ENCODE measurements around the gene SEMA3A. TPM values are rescaled to one million over a fixed set of nuclear protein-coding genes. Genes with fewer than 3 reads are reported as not detected.
"Not testable (repeated sequence)": the region's sequence is repeated elsewhere in the genome, so short reads cannot be mapped to it uniquely, and the experiment has no call there.

Gene SEMA3A
- polyA plus RNA-seq, 1 donor, result 24.0 TPM

DNA sequence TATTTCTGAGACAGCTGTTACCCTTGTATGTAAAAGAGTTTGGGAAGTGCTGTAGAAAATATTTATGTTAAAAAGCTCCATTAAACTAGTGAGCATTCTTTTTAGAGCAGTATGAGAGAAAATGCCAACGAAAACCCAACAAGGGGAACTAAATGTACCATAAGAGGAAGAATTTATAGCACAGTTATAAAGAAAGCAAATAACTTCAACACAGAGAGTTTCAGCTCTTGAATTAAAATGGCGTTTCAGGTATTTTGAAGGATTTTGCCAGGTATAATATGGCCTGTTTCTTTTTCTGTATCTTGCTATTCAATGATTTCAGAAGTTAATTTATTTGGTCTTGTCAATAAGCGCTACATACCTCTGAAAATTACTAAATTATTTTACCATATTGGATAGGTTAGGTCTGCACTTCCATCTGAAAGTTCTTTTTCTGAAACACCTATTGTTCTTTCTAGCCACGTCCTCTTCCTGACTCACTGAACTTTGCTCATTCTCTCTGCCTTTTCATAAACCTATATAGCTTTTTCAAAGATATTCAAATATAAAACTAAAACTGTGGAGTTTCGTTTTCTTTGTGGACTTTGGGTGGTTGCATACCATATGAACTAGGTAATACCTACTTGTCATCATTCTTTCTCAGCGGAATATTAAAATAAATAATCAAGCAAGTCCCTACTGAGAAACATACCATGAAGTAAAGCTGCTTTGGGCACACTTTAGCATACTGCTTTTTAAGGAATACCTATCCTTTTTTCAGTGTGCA, 136.1 kb downstream of the SEMA3A start:
- DNase-seq, result no peak

DNA sequence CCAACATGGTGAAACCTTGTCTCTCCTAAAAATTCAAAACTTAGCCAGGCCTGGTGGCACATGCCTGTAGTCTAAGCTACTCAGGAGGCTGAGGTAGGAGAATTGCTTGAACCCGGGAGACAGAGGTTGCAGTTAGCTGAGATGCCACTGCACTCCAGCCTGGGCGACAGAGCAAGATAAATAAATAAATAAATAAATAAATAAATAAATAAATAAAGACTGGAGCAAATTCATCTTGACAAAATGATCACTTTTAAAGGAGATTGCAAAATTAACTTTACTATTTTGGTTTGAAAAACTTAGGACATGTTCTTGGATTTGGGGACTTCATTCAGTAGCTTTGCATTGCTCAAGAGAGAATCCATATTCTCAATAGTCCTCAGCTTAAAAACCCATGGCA, 137.0 kb downstream of the SEMA3A start:
- no peak for DNase-seq

DNA sequence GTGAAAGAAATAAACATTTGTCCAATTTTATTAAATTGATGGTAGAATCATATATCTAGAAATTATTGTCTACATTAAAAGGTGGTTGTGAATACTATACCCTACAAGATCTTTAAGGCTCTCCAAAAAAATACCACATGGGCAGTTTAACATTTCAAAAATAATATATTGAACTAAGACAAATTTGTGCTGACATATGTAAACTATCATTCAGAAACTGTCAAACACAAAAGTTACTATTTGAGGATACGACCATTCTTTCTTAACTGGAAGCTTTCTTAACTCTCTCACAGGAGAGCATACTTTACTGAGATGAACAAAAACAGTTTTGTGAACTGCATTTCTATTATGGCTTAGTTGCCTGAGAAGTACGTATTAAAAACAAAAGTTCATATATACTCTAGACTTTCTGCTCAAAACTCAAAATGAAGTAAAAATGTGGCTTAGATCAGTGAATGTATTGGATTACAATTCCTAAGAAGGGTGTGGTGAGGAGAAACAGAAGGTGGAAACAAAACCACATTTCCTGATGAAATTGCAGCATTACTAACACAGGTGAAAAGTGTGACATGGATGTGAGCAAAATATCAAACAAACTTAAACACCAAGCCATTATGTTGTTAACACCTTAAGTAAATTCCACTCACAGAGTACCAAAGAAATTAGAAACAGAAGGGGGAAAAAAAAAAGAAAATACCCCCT, 138.5 kb downstream of the SEMA3A start:
- no peak for DNase-seq

DNA sequence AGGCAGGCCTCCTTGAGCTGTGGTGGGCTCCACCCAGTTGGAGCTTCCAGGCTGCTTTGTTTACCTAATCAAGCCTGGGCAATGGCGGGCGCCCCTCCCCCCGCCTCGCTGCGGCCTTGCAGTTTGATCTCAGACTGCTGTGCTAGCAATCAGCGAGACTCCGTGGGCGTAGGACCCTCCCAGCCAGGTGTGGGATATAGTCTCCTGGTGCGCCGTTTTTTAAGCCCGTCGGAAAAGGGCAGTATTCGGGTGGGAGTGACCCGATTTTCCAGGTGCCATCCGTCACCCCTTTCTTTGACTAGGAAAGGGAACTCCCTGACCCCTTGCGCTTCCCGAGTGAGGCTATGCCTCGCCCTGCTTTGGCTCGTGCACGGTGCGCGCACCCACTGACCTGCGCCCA, 139.4 kb downstream of the SEMA3A start:
- not testable (repeated sequence) for DNase-seq

DNA sequence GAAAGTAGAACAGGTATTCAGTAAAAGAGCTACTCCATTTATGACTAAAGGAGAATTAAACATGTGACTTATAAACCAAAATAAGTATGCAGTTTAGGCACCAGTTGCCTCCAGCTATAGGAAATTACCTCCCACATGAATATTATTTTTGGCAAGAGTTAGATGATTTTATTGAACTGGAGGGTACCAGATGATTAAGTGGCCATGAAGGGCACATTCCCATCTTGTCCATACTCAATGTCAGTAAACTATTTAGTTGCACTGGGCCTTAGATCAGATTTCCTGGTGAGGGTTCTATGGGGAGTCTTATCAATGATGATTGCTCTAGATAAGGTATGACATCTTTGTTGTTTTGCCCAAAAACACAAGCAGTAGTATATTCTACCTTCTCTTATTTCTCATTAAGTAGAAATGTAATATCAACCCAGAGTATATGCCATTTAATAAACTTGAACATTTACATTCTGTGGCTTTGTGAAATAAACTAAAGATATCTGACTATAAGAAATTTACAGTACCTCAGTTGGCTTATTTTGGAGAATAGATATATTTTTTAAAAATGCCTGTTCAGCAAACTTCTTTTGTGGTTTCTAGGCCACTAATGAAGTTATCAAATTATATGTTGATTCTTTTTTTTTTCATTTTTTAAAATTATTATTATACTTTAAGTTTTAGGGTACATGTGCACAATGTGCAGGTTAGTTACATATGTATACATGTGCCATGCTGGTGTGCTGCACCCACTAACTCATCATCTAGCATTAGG, 145.3 kb downstream of the SEMA3A start:
- DNase-seq, result no peak

DNA sequence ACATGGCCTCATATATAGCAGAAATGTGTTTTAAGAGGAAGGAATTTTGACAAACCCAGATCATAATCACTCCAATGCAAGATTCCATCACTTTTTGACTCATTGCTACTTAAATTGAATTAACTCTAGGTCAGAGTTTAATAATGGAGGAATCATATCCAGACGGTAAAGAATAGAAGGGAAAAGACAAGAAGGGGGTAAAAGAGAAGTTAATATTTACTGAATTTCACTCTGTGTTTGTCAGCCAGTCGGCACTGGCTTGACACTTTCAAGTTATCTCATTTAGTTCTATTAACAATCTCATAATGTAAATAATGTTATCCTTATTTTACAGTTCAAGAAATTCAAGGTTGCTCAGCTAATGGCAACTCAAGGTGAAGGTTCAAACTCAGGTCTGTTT, 147.5 kb downstream of the SEMA3A start:
- DNase-seq, result no peak

DNA sequence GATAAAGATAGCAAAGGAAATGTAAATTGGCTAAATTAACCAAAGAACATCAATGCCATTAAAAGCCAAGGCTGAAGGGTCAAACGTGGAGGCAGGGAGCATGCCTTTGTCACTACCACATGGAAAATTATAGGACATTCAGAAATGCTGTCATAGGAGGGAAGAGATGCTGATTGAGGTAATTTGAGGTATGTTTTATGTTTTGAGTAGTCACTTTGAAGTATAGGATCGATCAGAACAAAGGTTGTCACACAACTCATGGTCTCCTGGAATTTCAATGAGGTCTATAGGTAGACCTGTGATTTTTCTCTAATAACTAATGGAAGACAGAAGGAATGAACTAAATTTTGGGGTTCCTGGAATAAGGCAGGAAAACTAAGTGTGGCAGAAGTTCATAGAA, 149.8 kb downstream of the SEMA3A start:
- no peak for DNase-seq

DNA sequence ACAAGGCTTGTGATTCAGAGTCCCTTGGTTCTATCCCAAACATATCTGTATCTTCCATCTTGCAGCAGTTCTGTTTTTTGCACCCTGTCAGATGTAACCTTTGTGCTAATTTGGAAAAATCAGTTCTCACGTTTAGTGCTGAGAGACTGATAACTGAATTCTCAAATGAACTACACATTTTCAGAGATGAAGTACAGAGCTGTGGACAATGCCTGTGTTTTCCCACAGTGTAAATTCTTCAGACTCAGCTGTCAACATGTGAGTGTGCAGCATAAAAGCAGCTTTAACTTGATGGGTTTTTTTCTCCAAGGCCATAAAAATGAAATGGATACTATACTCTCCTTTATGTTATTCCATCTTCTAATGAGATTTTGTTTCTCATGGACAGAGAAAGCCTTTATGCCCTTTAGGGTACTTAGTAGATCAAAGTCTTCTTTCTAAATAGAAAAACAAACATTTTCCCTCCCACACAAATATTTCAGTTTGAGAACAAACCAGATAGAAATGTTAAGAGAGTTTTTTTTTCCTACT, 150.9 kb downstream of the SEMA3A start:
- DNase-seq, result no peak

DNA sequence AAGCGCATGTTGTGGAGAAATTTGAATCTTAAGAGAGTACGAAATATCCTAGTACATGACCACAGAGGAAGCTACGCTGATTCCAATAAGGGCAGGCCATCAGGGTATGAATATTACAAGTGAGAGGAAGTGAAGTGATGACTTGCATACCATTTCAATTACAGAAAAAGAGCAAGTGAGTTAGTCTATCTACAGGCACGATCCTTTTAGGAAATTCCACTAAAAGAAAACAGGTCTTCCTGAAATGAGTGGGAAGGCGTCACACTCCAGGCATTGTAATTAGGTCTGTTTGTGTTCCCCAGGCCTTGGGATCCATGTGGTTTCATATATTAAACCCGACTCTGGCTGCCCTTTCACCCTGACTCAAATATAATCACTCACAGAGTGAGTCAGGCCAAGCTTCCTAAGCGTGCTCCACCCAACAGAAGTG, 152.5 kb downstream of the SEMA3A start:
- no peak for DNase-seq

DNA sequence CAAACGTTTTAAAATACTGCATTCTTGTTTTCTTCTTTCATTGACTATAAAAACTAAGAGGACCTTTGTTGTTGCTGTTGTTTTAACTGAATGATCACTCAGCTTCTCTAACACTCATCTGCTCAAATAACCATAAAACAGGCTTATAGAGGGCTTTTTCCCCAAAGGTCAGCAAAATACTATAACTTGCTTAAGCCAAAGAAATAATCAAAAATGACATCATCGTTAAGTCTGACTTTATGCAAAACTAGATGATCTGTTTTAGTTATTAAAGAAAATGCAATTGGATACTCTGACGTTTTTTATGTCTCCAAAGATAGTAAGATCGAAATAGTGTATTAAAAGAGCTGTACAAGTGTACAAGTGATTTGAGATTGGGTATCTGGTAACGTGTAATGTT, 152.9 kb downstream of the SEMA3A start:
- DNase-seq, result no peak

DNA sequence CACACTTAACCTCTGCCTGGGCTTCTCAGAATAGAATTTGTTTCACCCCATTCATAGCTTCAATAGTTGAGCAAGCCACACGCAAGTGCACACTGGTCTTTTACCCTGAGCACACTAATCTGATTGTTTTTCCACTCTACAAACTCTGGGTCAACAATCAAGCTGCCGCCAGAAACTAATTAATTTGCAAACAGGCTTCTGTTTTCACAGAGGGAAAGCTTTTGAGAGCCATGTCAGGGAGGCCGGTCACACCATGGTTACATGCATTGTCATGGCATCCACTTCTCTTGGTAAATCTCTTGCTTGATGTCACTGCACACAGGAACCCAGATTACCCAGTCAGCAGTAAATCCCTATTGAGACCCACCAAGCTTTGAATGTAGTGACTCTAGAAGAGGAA, 154.2 kb downstream of the SEMA3A start:
- no peak for DNase-seq

DNA sequence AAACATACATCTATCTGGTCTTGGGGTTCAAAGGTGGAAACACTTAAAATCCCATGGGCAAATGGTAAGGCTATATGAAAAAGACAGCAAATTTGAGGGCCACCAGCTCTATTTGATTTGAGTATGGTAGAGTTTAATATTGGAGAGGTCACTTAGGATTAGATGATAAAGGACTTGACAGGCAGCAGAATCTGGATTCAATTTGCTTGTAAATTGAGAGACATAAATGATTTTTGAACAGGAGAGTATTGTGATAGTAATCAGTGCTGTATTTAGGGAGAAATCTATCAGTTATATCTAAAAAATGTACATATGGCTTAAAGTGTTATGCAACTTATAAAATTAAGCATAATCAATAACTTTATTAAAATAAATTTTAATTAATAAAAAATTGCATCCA, 155.2 kb downstream of the SEMA3A start:
- no peak for DNase-seq

DNA sequence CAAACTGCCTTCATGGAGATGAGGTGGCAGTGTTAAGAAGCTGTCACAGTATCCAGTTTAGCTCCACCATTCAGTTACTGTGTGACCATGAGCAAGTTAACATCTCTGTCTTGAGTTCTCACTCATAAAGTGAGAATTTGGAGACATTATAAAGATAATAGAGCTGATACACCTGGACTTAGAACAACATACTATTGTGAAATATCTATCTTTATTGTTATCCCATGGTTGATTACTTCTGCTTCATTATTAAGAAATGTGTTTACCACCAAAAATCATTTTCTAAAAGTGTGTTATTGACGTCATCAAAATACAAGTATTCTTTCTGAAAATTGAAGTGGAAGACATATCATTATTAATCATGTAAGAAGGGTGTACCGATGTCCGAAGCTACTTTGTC, 166.9 kb downstream of the SEMA3A start:
- DNase-seq, result no peak

DNA sequence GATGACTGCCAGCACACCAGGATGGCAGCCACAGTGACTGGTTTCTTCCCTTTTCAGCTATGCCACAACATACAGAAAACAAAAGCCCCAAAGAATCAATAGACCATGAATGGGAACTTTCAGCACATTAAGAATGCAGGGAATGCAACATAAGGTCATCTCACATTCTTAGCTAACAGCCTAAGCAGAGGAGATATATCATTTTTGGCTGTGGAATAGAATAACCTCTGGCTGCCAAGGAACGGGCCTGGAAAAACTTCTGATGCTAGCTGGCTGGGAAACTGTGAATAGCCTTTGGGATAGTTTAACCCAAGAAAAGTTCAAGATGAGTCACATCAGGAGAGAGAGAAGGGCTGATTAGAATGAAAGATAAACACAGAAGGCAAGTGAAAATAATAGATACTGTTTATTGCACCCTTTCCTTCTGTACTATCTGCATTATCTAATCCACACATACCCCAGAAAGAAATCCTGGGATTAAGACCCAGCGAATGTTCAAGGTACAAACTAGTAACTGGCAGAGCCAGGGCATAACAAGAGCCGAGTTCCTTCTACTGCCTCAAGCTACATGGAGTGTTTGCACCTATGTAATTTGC, 169.2 kb downstream of the SEMA3A start:
- peak; percentile 81 for DNase-seq

DNA sequence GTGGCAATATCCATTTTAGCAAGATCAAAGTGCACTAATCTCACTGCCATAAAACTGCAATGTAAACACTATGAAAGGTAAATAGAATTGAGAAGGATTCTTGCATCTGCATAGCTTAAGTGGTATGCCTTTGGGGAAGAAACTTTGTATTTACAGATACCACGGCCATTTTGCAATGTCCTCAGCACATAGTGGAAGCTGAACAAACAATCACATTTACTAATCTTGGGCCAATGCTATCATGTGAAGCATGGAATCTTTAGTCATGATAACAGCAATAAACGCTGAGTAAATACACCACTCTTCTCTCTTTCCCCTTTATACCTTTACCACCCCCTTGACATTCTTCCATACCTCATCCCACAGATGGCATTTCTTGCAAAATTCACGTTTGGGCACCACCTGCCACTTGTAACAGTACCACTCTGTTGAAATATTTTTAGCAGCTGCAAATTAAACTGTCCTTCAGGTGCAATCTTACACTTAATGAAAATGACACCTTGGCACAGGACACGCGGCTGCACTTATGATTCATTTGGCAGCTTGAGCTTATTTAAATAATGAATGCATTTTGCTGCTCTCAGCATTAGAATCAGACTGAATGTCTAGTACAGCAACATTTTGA, 171.8 kb downstream of the SEMA3A start:
- DNase-seq, result no peak

DNA sequence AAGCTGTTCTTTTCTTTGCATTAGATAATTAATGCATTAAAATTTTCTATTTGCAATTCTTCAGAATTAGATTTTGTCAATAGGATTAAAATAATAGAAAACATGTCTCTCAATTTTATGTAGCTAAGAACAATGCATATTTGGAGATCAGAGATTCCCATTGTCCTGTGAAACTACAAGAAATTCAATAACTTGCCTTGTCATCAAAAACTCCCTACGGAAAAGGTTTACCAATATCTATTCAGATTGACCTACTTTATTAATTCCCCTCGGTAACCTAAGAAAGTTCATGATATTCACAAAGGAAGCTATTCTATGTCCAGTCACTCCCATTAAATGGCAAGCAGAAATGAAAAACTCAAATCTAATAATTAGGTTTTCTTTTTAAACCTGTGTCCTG, 172.6 kb downstream of the SEMA3A start:
- DNase-seq, result no peak

DNA sequence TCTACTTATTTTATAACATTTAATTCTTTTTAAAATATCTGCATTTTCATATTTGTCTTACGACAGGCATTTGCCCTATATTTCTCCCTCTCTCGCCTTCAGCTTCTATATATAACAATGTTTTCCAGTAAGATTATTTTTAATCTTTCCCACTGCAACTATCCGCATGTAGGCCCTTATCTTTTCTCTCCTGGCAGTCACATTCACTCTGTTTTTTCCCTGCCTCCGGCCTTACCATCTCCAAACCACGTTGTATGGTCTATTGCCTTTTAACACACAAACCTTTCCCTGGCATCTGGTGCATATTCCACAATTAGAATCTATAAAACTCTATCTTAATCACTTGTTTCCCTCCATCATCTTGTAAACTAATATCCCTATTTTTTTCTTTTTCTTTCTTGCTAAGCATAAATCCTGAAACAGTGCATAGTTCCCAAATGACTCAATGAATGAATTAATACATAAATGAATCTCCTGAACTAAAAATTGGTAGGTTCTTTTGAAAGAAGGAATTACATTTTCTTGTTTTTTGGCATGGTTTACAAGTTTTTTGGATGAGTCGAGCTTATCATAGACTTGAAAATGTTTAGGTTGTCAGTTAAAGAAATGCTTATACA, 173.2 kb downstream of the SEMA3A start:
- DNase-seq, result no peak

DNA sequence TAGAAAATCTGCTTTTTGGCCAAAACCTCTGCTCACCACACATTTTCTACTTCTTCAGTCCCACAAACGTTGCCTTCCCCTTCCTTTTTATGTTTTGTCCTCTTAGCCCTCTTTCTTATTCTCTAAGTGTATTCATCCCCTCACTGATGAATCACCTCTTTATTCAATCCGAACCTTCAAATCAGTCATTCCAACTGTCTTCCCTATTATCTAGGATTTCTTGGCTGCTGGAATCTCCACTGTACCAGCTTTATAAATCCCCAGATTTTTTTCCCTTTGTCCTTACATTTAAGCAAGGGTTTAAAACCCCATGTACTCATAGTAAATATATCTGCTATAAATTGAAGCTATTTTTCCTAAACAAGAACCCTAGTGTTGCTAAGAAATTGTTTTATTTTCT, 176.9 kb downstream of the SEMA3A start:
- no peak for DNase-seq

DNA sequence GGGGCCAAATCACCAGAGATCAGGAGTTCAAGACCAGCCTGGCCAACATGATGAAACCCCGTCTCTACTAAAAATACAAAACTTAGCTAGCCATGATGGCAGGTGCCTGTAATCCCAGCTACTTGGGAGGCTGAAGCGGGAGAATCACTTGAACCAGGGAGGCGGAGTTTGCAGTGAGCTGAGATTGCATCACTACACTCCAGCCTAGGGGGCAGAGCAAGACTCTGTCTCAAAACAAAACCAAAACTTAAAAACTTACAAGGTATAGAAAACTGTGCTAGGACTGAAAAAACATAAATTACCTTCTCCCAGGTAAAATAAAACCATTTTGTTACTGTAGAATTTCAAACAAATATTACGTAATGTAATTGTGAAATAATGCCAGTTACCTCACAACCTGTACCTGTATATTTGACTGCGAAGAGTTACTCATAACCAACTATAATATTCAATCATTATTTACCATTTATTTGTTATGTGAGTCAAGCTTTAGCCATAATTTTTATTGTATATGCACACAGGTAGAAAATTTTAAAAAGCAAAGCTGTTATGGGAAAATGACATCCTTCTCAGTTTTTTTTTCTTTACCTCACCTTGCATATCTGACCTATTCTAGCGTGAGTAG, 180.9 kb downstream of the SEMA3A start:
- no peak for DNase-seq

DNA sequence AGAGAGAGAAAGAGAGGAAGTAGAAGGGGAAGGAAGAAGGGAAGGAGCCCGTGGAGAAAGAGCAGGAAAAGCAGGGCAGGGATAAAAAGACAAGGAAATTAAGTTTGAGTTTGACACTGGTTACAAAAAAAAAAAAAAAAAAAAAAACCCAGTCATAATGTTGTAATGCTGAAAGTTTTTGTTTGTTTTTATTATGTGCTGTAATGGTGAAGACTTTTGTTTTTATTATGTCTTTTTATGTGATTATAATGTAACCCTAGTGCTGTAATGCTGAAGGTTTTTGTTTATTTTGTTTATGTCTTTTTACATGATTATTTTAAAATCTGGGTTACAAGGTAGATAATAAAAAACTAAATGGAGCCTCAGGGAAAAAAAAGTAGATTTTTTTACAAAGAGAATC, 184.8 kb downstream of the SEMA3A start:
- no peak for DNase-seq

DNA sequence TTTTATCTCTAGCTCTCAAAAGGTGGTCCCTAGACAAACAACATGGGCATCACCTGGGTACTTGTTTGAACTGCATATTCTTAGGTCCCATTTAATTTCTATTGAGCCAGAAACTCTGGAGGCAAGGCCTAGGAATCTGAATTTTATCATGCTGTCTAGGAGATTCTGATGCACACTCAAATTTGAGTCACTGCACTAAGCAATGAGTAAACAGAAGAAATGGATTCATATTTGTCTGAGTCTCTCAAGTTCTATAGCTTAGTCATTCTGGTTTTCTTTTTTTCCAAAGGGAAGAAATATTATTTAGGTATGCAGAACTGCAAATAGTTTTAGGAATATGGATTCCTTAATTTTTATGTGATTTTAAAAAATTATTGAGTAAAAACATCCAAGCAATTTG, 185.5 kb downstream of the SEMA3A start:
- DNase-seq, result no peak
